GM12801 (cell line): ENCODE data around the gene KATNAL1.

Source experiments
- CTCF ChIP-seq: IDR thresholded peaks from one replicate; pipeline ENCODE4 v1.5.1; 2011; ENCODE audit warnings: control low read depth; ENCODE audit not compliant: insufficient read length; ENCODE audit errors: extremely low read depth

The KATNAL1 gene

GRCh38 chr13:30169442-30169841 is 137.9 kb downstream of the KATNAL1 start:
- TF ChIP-seq CTCF: no peak

- TF ChIP-seq CTCF: no peak
These were observed 141.6 kb downstream of the KATNAL1 start for GRCh38 chr13:30165796-30166195.

- TF ChIP-seq CTCF: no peak
These were observed 142.3 kb downstream of the KATNAL1 start for GRCh38 chr13:30165071-30165470.

GRCh38 chr13:30164146-30164545 is 143.2 kb downstream of the KATNAL1 start:
- no peak for TF ChIP-seq CTCF

- no peak for TF ChIP-seq CTCF
These were observed 143.9 kb downstream of the KATNAL1 start for GRCh38 chr13:30163441-30163840.

- no peak for TF ChIP-seq CTCF
These were observed 147.9 kb downstream of the KATNAL1 start for GRCh38 chr13:30159446-30159839.

GRCh38 chr13:30158774-30159445 is 148.4 kb downstream of the KATNAL1 start:
- TF ChIP-seq CTCF: no peak

- TF ChIP-seq CTCF: no peak
These were observed 149.7 kb downstream of the KATNAL1 start for GRCh38 chr13:30157616-30157993.
